HG02642 (cell line): ENCODE data around the gene HDGF.

Source experiments
- ATAC-seq: cut with Tn5 transposase; IDR thresholded peaks from one replicate; pipeline ENCODE4 v1.9.1; 2021; ENCODE audit warnings: mild to moderate bottlenecking; ENCODE audit not compliant: unreplicated experiment, poor library complexity

The HDGF gene

DNA sequence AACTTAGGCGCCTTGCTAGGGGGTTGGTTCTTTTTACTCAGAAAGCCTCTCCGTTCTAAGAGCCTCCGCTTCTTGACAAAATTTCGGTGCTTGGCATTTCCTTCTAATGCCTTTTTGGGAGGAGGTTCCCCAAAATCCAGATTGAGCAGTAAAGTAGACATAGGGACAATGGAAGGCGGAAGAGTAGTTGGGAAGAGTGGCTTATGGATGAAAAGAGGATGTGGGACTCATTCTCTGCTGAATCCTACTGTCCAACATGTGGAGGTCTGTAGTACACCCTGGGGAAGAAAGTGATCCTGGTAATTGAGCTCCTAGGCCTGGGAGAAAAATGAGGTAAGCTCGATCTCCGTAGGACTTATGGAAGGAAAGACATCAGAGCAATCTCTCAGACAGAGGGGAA is 24.0 kb downstream of the HDGF start:
- no peak for ATAC-seq

GRCh38 chr1:156726549-156727226 is 24.8 kb downstream of the HDGF start:
- no peak for ATAC-seq

- ATAC-seq = no peak
These were observed 25.7 kb downstream of the HDGF start for GRCh38 chr1:156725683-156726280.

GRCh38 chr1:156721535-156721934 is 29.9 kb downstream of the HDGF start:
- no peak for ATAC-seq

GRCh38 chr1:156721131-156721530 is 30.3 kb downstream of the HDGF start:
- no peak for ATAC-seq

DNA sequence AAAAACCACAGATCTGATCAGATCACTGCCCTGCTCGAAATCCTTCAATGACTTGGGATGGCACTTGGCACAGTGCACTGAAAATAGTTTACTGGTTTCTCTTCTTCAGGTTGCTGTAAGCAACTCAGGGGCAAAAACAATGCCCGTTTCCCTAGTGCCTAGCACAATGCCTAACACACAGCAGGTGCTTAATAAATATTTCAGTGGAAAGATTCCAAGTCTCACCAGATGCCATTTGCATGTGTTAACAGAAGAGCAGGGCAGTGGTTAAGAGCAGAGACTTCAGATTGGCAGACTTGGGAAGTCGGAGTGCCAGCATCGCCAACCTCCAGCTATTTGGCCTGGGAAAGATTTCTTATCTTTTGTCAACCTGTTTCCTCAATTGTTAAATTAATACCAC is 34.1 kb downstream of the HDGF start:
- no peak for ATAC-seq

DNA sequence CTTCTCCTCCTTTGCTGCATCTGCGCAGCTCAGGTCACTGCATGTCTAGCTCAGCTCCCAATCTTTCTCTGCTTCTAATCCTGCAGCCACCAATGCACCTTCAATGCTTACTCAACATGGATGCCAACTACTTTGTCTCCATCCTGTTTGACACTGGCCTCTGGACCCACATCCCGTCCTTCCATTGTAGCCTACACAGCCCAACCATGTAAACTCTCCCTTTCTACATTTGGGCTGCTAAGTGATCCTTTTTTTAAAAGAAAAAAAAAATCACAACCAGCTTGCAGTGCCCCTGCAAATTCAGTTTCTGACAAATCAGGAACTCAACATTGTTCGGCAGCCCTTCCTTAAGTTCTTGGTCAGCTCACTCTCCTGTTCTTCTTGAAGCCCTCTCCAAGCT is 36.6 kb downstream of the HDGF start:
- ATAC-seq = no peak

DNA sequence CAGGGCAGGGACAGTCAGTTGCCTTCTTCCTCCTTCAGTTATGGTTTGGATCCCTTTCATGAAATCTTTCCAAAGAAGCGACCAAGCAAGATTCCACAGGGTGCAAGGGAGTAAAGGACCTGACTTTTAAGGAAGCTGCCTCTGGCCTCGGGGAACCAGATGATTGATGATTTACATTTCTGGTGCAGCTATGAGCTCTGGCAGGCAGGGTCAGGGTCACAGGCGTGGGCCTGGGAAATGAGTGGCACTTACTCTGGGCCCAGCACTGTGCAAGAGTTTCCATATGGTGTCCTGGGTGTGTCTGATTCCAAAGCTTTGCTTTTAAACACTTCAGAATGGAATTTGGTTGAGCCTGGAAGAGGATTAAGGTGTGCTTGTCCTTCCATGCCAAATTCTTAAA is 38.8 kb downstream of the HDGF start:
- ATAC-seq = no peak

GRCh38 chr1:156711011-156711817 is 40.3 kb downstream of the HDGF start:
- no peak for ATAC-seq

DNA sequence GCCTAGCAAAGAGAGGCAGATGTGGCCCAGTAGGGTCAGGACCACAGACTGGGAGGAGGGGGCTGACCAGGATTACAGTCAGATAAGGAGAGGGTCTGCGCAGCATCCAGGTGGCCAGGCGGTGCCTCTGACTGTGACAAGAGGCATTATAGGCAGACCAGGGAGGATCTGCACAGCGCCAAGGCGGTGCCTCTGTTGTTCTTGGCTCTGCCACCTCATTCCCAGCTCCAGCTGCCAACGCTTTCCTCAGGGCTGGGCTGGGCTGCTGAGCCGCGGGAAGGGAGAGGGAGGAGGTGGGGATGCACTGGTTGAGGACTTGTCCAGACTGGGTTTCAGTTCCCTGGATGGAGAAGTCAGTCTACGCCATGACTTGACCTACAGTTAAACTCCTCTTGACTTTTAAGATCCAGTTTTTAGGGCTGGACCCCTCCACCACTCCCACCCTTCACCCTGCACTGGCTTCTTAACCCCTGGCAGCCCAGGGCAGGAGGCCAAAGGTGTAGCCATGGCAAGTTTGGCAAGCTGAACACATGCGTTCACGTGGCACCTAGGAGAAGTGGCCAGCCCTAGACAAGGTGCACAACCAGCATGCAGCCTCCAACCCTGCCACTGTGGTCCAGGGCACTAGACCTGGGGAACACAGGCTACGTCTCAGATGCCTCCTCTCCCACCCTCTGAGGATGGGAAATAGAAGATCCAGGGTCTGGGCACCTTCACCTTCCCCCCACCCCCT is 41.6 kb downstream of the HDGF start:
- ATAC-seq = no peak

DNA sequence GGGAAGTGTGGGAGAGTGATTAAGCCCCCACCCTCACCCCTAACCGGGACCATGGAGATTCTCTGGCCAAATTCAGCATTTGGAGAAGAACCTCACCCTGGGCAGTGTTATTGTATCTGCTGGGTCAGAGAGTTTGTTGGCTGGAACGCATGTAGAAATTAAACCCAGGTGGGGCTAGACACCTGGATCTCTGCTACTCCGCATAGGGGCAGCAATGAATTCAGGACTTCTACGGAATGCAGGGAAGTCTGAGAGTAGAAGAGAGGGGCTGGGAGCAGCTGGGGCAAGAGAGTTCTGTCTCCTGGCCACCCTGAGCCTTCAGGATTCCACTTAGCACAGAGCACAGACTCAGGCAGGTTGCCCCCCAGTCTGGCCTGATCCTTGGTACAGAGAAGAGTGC is 42.4 kb downstream of the HDGF start:
- no peak for ATAC-seq

DNA sequence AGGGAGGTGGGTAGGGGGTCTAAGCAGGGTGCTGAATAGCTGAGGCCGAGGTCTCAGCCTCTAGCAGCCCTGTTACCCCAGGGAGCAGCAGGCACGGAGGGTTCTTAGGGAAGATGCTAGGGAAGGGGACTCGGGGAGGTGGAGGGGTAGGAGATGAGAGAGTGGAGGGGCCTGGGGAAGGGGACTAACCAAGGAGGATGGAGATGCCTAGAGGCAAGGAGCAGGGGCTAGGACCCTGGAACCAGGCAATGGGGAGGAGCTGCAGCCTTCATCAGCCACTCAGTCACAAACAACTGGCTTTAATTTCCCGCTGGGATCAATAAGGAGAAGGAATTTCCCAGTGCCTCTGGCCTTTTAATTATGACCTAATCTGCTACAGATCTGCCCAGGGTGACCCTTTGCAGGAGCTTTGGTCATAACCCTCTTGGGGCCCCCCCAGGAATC is 43.2 kb downstream of the HDGF start:
- ATAC-seq = no peak

GRCh38 chr1:156707417-156708217 is 43.9 kb downstream of the HDGF start:
- ATAC-seq = no peak

- ATAC-seq = no peak
These were observed 44.6 kb downstream of the HDGF start for GRCh38 chr1:156706657-156707416.

GRCh38 chr1:156705918-156706656 is 45.4 kb downstream of the HDGF start:
- ATAC-seq = no peak

- no peak for ATAC-seq
These were observed 46.1 kb downstream of the HDGF start, which contains the start of gene CRABP2 for GRCh38 chr1:156705321-156705917. CRABP2 (minus strand) TSS chr1:156705583; CDS start chr1:156705446, 137 bp downstream.

DNA sequence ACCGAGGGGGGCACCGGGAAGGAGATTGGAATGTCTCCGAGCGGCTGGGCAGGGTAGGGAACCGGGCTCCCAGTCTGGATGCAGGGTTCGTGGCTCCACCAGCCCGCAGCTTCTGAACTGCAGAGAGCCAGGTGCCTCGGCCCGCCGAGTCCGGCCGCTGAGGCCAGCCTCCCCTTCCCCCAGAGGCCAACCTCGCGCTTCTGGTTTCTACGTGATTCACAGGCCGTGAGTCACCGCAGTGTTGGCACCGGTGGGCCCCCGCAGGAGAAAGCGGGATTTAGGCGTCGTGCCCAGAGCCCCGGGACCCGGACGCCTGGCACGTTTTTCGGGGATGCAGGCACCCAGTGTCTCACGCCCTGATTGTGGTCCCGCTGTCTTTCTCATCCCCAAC is 46.5 kb downstream of the HDGF start:
- no peak for ATAC-seq

DNA sequence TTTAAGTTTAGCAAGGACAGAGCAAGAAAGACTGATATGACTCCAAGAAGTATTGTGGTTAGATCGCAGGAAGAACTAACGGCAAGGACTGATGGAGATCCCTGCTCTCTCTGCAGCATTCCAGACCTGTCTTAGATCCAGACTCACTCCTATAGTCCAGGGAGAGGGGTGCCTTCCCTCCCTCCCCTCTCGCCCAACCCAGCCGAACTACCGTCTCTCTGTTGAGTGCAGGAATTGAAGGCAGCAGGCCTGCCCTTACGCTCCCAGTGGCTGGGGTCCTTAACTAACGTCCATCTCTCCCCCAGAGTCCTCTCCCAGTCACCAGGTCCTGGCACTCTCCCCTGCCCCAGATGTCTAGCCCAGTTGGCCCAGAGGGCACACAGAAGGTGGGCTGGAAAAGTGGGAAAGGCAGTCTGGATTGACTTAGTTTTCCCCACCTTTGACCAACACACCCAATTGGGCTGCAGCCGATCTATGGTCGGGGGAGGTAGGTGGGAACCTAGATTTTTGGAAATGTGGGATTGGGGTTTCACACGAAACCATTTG is 47.2 kb downstream of the HDGF start:
- no peak for ATAC-seq
